ENCODE data around the gene STK16. TPM values are rescaled to one million over a fixed set of nuclear protein-coding genes. Genes with fewer than 3 reads are reported as not detected.
"Not testable (repeated sequence)": the region's sequence is repeated elsewhere in the genome, so short reads cannot be mapped to it uniquely, and the experiment has no call there.

STK16 gene
- total RNA-seq, 8 experiments from 2014 or later, result 14.6 to 36.9 (median 23.7) TPM

DNA sequence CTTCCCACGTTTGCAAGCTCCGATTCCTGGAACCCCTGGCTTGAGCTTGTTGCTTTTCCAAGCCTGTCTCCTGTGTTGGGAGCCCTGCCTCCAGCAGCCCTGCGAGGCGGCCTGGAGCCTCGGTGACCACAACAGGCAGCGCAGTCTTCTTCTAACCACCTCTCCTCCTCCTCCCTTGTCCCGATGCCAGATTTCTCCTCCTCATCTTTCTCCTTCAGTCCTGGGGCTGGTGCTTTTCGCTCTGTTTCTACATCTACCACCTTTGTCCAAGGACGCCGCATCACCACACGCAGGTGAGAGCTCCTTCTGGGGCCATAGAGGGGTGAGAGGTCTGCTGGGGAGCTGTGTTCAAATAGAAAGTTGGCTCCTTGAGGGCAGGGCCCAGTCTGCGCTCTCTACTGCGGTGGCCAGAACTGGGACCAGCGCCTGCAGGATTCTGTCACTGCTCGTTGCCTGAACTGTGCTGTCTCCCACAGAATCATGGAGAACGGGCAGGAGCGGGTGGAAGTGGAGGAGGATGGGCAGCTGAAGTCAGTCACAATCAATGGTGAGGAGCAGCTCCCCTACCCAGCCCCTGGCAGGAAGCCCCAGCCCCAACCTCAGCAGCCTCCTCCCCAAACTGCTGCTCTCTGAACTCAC, 37.8 kb downstream of the STK16 start:
- no peak for ATAC-seq (replicated peaks in 6 of 8)
- no peak overlapping the region for H3K4me3 ChIP-seq
- WGBS, 10 experiments, result 25 to 100% (median 96%) methylated on average over 1 to 9 of the region's 17 CpGs; no CpG with 5 or more reads in 3 of the 10 experiments
- in situ Hi-C loops (cut with MboI; ENCODE audit: low pct_unique_long_range_greater_than_20kb in 2 of 9, low sequenced_read_pairs in 9 of 9, unreplicated experiment in 9 of 9), result no loop called here
- peaks cover 11 to 21% of the 10 kb centered on the region in 2 donors for H3K4me1 ChIP-seq (replicated peaks in 1 of 2)
- H3K27ac ChIP-seq, result no peak overlapping the region

DNA sequence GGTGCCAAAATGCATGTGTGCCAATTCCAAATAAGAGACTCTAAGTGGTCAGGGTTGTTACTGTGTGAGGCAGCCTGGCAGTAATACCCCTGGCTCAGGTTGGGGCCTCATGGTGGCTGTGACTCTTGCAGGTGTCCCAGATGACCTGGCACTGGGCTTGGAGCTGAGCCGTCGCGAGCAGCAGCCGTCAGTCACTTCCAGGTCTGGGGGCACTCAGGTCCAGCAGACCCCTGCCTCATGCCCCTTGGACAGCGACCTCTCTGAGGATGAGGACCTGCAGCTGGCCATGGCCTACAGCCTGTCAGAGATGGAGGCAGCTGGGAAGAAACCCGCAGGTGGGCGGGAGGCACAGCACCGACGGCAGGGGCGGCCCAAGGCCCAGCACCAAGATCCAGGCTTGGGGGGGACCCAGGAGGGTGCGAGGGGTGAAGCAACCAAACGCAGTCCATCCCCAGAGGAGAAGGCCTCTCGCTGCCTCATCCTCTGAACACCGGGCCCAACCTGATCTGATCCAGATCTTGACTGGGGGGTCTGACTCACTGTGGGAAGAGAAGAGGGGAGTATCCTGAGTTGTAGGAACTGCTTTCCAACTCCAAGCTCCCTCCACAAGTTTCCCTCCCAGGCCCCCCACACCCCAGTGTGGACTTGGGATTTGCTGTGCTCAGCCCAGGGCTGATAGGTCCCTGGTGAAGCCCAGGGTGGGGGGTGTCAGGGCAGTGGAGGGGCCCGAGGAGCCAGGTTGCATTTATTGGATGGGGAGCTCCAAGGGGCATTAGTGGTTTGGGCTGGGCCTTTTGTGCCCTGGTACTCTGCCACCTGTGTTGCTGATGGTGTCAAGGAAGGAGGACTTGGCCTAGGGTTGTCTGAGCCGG, 39.5 kb downstream of the STK16 start:
- 80 to 100% (median 93%) methylated on average over 1 to 11 of the region's 16 CpGs; no CpG with 5 or more reads in 6 of the 10 experiments for WGBS, 10 experiments
- H3K4me1 ChIP-seq (replicated peaks in 1 of 2), result peaks cover 4 to 14% of the 10 kb centered on the region in 2 donors
- ATAC-seq (replicated peaks in 6 of 8), result no peak
- no peak overlapping the region for H3K4me3 ChIP-seq
- in situ Hi-C loops (cut with MboI; ENCODE audit: low pct_unique_long_range_greater_than_20kb in 2 of 9, low sequenced_read_pairs in 9 of 9, unreplicated experiment in 9 of 9), result no loop called here
- H3K27ac ChIP-seq, result no peak overlapping the region

DNA sequence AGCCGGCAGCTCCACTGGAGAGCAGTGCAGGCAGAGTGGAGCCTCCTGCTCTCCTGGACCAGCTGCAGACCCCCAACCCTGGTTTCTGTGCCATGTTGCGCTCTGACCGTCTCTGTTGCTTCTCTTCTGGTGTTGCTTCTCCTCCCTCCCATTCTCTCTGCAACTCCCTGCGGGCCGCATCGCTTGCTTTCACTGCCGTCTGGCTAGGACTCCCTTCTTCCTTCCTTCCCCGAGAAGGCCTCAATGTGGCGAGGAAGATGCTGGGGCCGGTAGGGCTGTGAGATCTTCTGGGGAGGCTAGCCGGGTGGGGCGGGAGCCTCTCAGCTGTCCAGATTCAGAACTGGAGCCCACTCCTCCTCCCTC, 40.1 kb downstream of the STK16 start:
- in situ Hi-C loops (cut with MboI; ENCODE audit: low pct_unique_long_range_greater_than_20kb in 2 of 9, low sequenced_read_pairs in 9 of 9, unreplicated experiment in 9 of 9), result no loop called here
- no peak for ATAC-seq (replicated peaks in 6 of 8)
- 71 to 100% (median 90%) methylated on average over 1 to 8 of the region's 12 CpGs; no CpG with 5 or more reads in 4 of the 10 experiments for WGBS, 10 experiments
- H3K27ac ChIP-seq, result peak overlapping the region in 1 of 2 donors; percentile 58
- H3K4me1 ChIP-seq (replicated peaks in 1 of 2), result peaks cover under 1 to 8% of the 10 kb centered on the region in 2 donors
- no peak overlapping the region for H3K4me3 ChIP-seq

DNA sequence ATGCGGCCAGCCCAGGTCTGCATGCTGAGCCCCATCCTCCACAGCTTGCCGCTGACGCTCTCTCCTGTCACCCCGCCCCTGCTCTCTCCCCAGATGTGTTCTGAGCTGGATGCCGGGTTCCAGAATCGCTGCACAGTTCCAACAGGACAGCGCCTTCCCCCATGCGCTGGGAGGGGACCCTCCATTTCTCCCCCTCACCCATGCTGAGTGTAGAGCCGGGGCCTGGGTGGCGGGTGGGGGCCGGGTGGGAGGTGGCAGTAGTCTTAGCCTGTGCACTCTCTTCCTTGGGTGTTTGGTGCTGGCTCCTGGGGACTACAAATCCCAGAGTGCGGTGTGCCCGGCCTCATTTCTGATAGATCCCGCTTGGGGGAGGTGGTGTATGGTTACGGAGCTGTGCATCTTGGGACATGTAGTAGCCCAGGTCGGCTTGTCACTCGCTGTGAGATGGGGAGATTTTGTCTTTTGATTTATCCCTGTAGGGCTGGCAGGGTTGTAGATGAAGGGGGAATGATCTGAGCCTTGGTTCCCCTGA, 40.7 kb downstream of the STK16 start:
- Histone ChIP-seq H3K27ac (peak overlapping the region in 1 of 2 donors; percentile 58), H3K4me3 (no peak overlapping the region), H3K4me1 (replicated peaks in 1 of 2) (peaks cover 0 to 7% of the 10 kb centered on the region in 2 donors)
- WGBS, 10 experiments, result 0 to 60% (median 32%) methylated on average over 1 to 4 of the region's 17 CpGs; no CpG with 5 or more reads in 6 of the 10 experiments
- in situ Hi-C loops (cut with MboI; ENCODE audit: low pct_unique_long_range_greater_than_20kb in 2 of 9, low sequenced_read_pairs in 9 of 9, unreplicated experiment in 9 of 9), result no loop called here
- peak; percentile 67 to 84 (median 80) for ATAC-seq (replicated peaks in 6 of 8)

DNA sequence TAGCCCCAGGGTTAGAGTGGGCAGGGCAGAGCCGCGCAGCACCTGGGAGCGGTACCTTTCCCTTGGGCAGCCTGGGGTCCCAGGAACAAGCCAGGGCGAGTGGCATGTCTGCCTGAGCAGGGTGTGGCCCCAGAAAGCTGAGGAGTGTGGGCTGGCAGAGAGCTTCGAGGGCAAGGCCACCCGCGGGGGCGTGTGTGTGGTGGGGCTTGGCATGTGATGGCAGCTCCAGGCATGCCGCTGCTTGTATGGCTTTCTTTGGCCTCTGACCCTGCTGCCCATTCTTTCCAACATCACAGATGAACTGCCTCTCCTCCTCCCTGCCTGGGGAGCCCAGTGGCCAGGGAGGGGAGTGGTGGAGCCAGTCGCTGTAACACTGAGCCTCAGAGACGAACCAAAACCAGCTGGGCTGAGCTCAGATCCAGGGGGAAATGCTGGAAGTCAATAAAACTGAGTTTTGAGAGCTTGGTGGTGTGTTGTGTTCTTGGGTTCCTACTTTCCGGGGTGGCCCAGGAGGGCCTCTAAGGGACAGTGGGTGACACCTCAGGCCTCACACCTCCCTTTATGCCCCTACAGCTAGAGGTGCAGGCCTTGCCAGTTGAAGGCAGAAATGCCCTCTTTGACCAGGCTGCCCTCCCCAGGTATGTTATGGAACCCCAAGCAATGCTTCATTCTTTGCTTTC, 41.3 kb downstream of the STK16 start:
- Histone ChIP-seq H3K27ac (peak overlapping the region in 1 of 2 donors; percentile 44), H3K4me3 (no peak overlapping the region), H3K4me1 (replicated peaks in 1 of 2) (peaks cover 0 to 7% of the 10 kb centered on the region in 2 donors)
- 20 to 84% (median 78%) methylated on average over 1 to 10 of the region's 12 CpGs; no CpG with 5 or more reads in 4 of the 10 experiments for WGBS, 10 experiments
- ATAC-seq (replicated peaks in 6 of 8), result peak in 6 of 8 experiments; percentile 2 to 43 (median 28)
- in situ Hi-C loops (cut with MboI; ENCODE audit: low pct_unique_long_range_greater_than_20kb in 2 of 9, low sequenced_read_pairs in 9 of 9, unreplicated experiment in 9 of 9), result no loop called here

DNA sequence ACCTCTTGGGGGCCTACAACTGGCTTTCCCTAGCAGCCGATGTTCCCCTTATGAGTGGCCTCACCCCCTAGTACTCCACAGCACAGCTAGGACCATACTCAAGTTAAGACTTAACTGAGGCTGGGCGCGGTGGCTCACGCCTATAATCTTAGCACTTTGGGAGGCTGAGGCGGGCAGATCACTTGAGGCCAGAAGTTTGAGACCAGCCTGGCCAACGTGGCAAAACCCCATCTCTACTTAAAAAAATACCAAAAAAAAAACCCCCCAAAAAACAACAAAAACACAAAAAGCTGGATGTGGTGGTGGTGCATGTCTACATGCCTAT, 41.8 kb downstream of the STK16 start:
- 60 to 100% (median 87%) methylated on average over 1 to 6 of the region's 6 CpGs; no CpG with 5 or more reads in 5 of the 10 experiments for WGBS, 10 experiments
- H3K27ac ChIP-seq; H3K4me3 ChIP-seq; ATAC-seq (replicated peaks in 6 of 8); in situ Hi-C loops (cut with MboI; ENCODE audit: low pct_unique_long_range_greater_than_20kb in 2 of 9, low sequenced_read_pairs in 9 of 9, unreplicated experiment in 9 of 9); H3K4me1 ChIP-seq (replicated peaks in 1 of 2): not testable (repeated sequence)

DNA sequence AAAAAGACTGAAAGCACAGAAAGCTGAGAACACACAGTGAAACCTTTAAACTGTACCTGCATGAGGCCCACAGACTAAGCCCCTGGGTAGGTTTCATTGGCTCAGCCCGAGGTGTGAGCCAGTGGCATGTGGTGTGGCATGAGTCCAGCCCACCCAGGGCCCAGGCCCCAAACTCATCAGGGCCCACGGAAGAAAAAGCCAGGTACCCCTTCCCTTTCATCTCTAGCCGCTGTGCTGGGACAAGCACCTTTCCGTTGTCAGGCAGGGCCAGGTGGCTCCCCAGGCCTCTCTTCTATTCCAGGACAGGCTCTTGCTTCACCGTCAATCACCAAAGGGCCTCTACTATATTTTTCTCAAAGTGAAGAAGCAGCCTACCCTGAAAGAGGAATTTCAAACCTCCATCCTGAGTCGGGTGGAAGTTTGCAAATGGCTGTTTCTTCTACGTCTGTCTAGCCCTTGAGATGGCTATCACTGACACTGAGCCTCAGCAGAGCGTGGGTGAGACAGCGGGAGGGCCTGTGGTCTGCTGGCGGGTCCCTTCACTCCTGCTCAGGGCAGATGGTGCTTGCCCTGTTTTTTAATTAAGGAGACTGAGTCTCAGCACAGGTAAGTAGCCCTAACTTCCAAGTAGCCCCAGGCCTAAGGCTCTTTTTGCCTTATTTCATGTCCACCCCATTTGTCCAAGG, 42.4 kb downstream of the STK16 start:
- Histone ChIP-seq H3K27ac (no peak overlapping the region), H3K4me3 (no peak overlapping the region), H3K4me1 (replicated peaks in 1 of 2) (peaks cover 0 to 7% of the 10 kb centered on the region in 2 donors)
- no peak for ATAC-seq (replicated peaks in 6 of 8)
- 40 to 100% (median 92%) methylated on average over 1 to 9 of the region's 10 CpGs; no CpG with 5 or more reads in 3 of the 10 experiments for WGBS, 10 experiments
- in situ Hi-C loops (cut with MboI; ENCODE audit: low pct_unique_long_range_greater_than_20kb in 2 of 9, low sequenced_read_pairs in 9 of 9, unreplicated experiment in 9 of 9), result no loop called here

DNA sequence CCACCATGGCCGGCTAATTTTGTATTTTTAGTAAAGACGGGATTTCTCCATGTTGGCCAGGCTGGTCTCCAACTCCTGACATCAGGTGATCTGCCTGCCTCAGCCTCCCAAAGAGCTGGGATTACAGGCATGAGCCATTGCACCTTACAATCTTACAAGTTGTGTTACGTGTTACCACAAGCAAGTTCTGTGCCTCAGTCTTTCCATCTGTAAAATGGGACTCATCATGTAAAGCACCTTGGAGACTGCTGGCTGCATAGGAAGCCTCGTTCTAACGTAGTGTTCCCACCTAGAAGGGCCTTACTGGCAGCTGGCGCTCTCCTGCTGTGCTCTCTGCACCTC, 43.9 kb downstream of the STK16 start:
- Histone ChIP-seq H3K4me3 (no peak overlapping the region), H3K4me1 (replicated peaks in 1 of 2) (peaks cover 0 to 10% of the 10 kb centered on the region in 2 donors), H3K27ac (no peak overlapping the region)
- no peak for ATAC-seq (replicated peaks in 6 of 8)
- 5 to 69% (median 47%) methylated on average over 3 to 6 of the region's 6 CpGs; no CpG with 5 or more reads in 6 of the 10 experiments for WGBS, 10 experiments
- in situ Hi-C loops (cut with MboI; ENCODE audit: low pct_unique_long_range_greater_than_20kb in 2 of 9, low sequenced_read_pairs in 9 of 9, unreplicated experiment in 9 of 9), result no loop called here

DNA sequence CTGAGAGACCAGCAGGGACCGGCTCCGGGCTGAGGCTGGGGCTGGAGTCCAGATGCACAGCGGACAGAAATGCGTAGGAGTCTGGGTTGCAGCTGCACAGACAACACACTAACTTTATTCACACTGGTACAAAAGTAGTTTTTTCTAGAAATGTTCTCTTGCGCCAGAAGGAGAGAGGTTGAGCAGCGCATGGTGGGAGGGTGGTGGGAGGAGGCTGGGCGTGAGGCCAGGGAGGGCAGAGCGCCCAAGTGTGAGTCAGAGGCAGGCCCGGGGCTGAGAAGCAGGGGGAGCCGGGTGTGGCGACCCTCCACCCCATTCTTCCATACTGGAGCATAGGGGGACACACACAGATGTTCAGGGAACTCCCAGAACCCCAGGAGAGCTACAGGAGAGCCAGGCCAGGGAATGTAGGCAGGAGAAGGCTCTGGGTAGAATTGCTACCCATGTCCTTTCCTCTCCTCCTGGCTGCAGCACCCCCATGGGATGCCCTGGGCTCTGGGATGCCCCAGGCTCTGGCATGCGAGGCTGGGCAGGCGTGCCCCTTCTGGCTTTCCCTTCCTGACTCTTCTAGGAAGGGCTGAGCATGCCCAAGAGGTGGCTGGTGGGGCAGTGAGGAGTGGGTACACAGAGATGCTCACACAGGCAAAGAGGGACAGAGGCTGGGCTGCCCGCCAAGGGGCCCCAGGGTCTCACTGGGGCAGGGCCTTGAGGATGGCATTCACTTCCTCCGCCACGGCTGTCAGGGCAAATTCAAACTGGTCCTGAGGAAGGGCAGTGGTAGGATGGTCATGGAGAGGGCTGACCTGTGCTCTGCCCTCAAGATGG, 44.5 kb downstream of the STK16 start:
- 0 to 67% (median 59%) methylated on average over 1 to 10 of the region's 16 CpGs; no CpG with 5 or more reads in 5 of the 10 experiments for WGBS, 10 experiments
- in situ Hi-C loops (cut with MboI; ENCODE audit: low pct_unique_long_range_greater_than_20kb in 2 of 9, low sequenced_read_pairs in 9 of 9, unreplicated experiment in 9 of 9), result no loop called here
- no peak overlapping the region for H3K4me3 ChIP-seq
- ATAC-seq (replicated peaks in 6 of 8), result peak in 4 of 8 experiments; percentile 11 to 76 (median 72)
- H3K4me1 ChIP-seq (replicated peaks in 1 of 2), result peaks cover 0 to 12% of the 10 kb centered on the region in 2 donors
- H3K27ac ChIP-seq, result no peak overlapping the region

DNA sequence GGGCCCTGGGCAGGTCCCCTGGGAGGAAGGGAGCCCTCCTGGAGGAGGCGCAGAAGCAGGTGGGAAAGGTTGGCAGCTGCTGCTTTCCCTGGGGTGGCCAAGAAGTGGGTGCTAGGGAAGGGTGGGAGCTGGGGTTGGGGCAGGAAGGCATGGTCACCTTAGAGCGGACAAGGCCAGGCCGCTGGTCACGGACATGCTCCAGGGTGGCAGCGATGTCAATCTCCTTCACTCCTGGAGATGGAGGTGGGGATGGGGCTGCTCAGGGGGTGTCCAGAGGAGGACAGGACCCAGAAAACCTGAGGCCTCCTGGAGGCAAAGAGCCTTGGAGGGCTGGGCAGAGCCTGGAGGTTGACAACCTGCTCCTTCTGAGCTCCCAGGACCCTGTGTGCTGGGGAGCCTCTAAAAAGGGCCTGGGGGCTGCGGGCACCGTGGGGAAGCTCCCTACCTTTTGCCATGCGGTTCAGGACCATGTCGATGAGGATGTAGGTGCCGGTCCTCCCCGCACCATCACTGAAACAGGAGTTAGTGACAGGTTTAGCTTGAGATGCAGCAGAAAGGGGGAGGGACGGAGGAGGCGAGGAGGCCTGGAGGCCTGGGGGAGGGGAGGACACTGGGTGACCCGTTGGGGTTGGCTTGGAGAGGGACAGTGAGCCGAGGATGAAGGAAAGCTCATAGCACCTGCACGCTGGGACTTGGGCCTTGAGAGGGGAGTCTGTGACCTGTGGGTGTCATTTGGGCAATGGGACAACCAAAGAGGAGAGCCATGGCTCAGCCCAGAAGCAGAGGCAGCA, 45.3 kb downstream of the STK16 start:
- no peak overlapping the region for H3K4me3 ChIP-seq
- H3K27ac ChIP-seq, result no peak overlapping the region
- no peak for ATAC-seq (replicated peaks in 6 of 8)
- peaks cover 2 to 13% of the 10 kb centered on the region in 2 donors for H3K4me1 ChIP-seq (replicated peaks in 1 of 2)
- WGBS, 10 experiments, result 67 to 84% (median 80%) methylated on average over 6 to 9 of the region's 16 CpGs; no CpG with 5 or more reads in 7 of the 10 experiments
- in situ Hi-C loops (cut with MboI; ENCODE audit: low pct_unique_long_range_greater_than_20kb in 2 of 9, low sequenced_read_pairs in 9 of 9, unreplicated experiment in 9 of 9), result no loop called here

DNA sequence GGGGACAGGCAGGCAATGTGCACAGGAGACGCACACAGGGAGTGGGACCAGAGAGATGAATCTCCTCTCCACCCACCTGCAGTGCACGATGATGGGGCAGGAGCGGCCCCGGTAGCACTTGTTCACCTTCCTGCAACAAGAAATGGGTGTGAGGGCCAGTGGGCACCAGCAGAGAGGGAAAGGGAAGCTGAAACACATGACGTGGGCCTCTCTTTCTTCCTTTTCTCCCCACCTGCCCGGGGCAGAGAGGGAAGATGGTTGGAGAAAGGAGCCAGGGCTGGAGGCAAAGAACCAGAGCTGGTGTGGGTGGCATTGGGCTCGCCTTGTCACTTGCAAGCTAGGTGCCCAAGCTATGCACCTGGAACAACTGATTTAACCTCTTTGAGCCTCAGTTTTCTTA, 46.1 kb downstream of the STK16 start:
- Histone ChIP-seq H3K4me3 (no peak overlapping the region), H3K27ac (no peak overlapping the region), H3K4me1 (replicated peaks in 1 of 2) (peaks cover 2 to 9% of the 10 kb centered on the region in 2 donors)
- WGBS, 10 experiments, result 40 to 95% (median 58%) methylated on average over 1 to 5 of the region's 7 CpGs; no CpG with 5 or more reads in 4 of the 10 experiments
- in situ Hi-C loops (cut with MboI; ENCODE audit: low pct_unique_long_range_greater_than_20kb in 2 of 9, low sequenced_read_pairs in 9 of 9, unreplicated experiment in 9 of 9), result no loop called here
- no peak for ATAC-seq (replicated peaks in 6 of 8)

All from motor neuron (in vitro differentiated cells).